ENCODE measurements around the gene CPNE6.

DNA sequence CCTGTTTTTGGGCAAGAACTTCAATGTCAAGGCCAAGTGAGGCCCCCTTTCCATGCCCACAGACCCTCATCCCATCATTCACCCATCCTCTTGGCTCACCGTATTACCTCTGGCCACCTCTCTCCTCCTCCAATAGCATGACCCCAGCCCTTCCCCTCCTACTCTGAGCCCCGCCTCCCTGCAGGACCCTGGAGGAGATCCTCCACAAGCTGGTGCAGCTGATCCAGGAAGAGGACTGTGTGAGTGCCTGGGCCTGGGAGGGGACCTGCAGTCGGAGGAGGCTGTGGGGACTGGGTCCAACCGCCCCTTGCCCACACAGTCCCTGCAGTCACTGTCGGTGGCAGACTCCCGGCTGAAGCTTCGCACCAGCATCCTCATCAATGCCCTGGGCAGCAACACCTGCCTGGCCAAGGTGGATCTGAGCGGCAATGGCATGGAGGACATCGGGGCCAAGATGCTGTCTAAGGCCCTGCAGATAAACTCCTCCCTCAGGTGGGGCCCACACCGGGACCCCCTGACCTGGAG, 12.3 kb upstream of the CPNE6 start:
- TF ChIP-seq CTCF (IDR thresholded peaks at IDR 0.05) = no peak
- no peak for TF ChIP-seq ZFX (IDR thresholded peaks at IDR 0.05; ENCODE audit: borderline replicate concordance)
